ENCODE measurements around the gene FTH1. TPM values are rescaled to one million over a fixed set of nuclear protein-coding genes. Genes with fewer than 3 reads are reported as not detected.

Gene FTH1
- total RNA-seq, 1 donor from 2014 or later: 885 TPM

- Mint-ChIP-seq H3K27me3 (ENCODE audit: unreplicated experiment) (peaks cover 13% of the 10 kb centered on the region), H3K4me3 (ENCODE audit: unreplicated experiment) (no peak overlapping the region), H3K9me3 (ENCODE audit: unreplicated experiment) (peaks cover 7% of the 10 kb centered on the region), H3K36me3 (ENCODE audit: unreplicated experiment) (no peaks in the 10 kb centered on the region), H3K27ac (ENCODE audit: unreplicated experiment) (no peak overlapping the region), H3K4me1 (ENCODE audit: low read depth, unreplicated experiment) (no peaks in the 10 kb centered on the region)
- TF ChIP-seq, protein P1, sequence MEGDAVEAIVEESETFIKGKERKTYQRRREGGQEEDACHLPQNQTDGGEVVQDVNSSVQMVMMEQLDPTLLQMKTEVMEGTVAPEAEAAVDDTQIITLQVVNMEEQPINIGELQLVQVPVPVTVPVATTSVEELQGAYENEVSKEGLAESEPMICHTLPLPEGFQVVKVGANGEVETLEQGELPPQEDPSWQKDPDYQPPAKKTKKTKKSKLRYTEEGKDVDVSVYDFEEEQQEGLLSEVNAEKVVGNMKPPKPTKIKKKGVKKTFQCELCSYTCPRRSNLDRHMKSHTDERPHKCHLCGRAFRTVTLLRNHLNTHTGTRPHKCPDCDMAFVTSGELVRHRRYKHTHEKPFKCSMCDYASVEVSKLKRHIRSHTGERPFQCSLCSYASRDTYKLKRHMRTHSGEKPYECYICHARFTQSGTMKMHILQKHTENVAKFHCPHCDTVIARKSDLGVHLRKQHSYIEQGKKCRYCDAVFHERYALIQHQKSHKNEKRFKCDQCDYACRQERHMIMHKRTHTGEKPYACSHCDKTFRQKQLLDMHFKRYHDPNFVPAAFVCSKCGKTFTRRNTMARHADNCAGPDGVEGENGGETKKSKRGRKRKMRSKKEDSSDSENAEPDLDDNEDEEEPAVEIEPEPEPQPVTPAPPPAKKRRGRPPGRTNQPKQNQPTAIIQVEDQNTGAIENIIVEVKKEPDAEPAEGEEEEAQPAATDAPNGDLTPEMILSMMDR (IDR thresholded peaks at IDR 0.05; ENCODE audit: partially characterized antibody, unreplicated experiment): no peak
- peak; percentile 13 for DNase-seq
Observed at GRCh38 chr11:61919705-61920631, 47.5 kb downstream of the FTH1 start.

DNA sequence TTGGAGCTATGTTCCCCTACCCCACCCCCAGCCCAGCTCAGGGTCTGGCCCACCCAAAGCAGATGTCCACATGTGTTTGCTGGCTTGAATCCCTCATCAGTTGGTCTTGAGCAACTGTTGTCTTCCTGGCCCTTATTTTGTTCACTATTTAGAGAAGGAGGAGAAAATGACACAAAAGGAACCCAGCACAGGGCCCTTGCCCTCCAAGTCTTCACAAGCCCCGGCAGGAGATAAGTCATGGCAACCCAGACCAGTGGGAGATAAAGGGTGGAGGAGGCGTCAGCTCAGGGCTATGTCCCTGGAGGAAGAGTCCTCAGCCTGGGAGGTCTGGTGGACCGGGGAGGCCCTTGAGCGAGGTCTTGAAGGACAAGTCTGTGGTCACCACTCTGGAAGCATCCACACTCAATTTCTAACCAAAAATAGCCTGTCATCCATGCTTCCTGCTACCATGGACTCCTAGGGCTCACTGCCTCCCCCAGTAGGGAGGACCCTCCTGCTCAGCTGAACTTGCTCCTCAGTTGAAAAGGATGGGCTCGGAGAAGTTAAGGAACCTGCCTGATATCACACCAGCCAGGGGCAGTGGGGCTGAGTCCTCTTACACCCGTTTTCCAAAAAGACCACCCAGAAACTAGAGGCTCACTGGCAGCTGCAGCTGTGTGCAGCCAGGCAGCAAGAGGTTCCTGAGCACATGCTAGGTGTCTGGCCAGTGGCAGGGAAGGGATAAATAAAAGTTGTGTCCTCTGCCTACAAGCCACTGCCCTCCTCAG, 48.3 kb downstream of the FTH1 start:
- TF ChIP-seq, protein P1 (IDR thresholded peaks at IDR 0.05; ENCODE audit: partially characterized antibody, unreplicated experiment): no peak
- Mint-ChIP-seq H3K4me3 (ENCODE audit: unreplicated experiment) (no peak overlapping the region), H3K4me1 (ENCODE audit: low read depth, unreplicated experiment) (no peaks in the 10 kb centered on the region), H3K27ac (ENCODE audit: unreplicated experiment) (no peak overlapping the region), H3K27me3 (ENCODE audit: unreplicated experiment) (peaks cover 13% of the 10 kb centered on the region), H3K9me3 (ENCODE audit: unreplicated experiment) (peaks cover 7% of the 10 kb centered on the region), H3K36me3 (ENCODE audit: unreplicated experiment) (no peaks in the 10 kb centered on the region)
- DNase-seq: no peak

DNA sequence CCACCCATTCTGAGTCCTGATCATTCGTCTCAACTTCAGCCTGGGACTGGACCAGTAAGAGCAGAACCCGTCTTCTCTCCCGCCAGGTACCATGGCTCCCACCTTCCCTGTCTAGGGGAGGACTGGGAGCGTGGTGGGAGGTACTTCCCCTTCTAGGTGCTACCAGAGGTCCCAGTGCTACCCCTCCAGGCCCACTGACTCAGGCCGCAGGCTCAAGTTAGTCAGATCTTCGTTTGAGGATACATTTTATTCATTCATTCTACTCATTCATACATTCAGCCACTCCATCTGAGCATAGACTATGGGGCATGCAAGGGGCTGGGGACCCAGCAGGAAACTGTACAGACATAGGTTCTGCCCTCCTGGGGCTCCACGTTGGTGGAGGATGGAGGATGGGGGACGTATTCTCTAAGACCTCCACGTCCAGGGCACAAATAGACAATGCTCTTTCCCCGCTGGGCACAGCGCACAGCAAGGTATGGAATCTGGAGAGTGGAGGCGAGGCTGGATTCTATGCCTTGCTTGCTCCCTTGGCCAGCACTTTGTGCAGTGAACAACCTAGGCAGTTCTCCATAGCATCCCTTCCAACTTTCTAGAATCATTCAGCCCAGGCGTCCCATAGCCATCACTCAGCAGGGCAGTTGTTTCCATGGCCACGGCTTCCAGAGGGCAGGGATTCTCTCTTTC, 49.0 kb downstream of the FTH1 start:
- H3K27ac Mint-ChIP-seq (ENCODE audit: unreplicated experiment): no peak overlapping the region
- H3K27me3 Mint-ChIP-seq (ENCODE audit: unreplicated experiment): peaks cover 13% of the 10 kb centered on the region
- H3K9me3 Mint-ChIP-seq (ENCODE audit: unreplicated experiment): peaks cover 7% of the 10 kb centered on the region
- no peaks in the 10 kb centered on the region for H3K36me3 Mint-ChIP-seq (ENCODE audit: unreplicated experiment)
- DNase-seq: no peak
- no peaks in the 10 kb centered on the region for H3K4me1 Mint-ChIP-seq (ENCODE audit: low read depth, unreplicated experiment)
- TF ChIP-seq, protein P1 (IDR thresholded peaks at IDR 0.05; ENCODE audit: partially characterized antibody, unreplicated experiment): no peak
- peak overlapping the region; percentile 87 for H3K4me3 Mint-ChIP-seq (ENCODE audit: unreplicated experiment)

DNA sequence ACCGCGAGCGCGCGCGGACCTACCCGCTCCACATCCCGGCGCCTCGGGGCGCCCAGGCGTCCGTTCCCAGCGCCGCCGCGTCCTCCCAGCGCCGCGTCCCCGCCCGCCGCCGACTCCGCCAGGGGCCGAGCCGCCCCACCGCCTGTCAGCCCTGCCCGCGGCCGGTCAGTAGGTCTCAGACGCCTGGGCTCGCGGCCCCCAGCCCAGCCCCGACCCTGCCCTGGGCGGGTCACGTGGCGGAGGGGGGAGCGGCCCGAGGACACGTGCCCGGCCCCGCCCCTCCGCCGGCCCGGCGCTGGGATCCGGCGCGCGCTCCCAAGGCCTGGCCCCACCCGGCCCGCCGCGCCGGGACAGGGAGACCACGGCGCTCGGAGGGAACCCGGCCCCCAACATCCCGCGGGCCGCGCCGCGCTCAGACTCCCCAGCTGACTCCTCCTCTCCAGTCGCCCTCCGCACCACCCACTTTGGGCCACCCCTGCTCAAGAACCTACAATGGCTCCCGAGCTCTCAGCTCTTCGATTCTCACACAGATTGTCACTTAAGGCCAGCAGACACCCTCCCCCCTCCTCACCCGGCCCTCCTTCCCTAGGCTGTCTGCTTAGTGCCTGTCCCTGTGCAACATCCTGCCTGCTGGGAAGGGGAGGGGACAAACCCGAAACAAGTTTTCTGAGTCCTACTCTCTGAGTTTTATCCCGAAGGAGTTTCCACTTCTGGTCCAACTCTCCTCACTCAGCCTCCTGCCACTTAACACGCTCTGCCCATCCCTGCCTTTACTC, 49.9 kb downstream of the FTH1 start, which contains the start of gene RAB3IL1:
Gene RAB3IL1, minus strand, starts transcription at position 233 of the 776 bp plus-strand sequence. Its CDS starts 199 bp downstream, at position 34.
- H3K4me3 Mint-ChIP-seq (ENCODE audit: unreplicated experiment): peak within 1 kb of the TSS; percentile 87
- no peaks in the 10 kb centered on the region for H3K4me1 Mint-ChIP-seq (ENCODE audit: low read depth, unreplicated experiment)
- TF ChIP-seq, protein P1 (IDR thresholded peaks at IDR 0.05; ENCODE audit: partially characterized antibody, unreplicated experiment): no peak
- peak; percentile 72 for DNase-seq
- peak within 1 kb of the TSS; percentile 17 for H3K27ac Mint-ChIP-seq (ENCODE audit: unreplicated experiment)
- peaks cover 17% of the 10 kb centered on the region for H3K27me3 Mint-ChIP-seq (ENCODE audit: unreplicated experiment)
- H3K36me3 Mint-ChIP-seq (ENCODE audit: unreplicated experiment): no peaks in the 10 kb centered on the region
- H3K9me3 Mint-ChIP-seq (ENCODE audit: unreplicated experiment): peaks cover 7% of the 10 kb centered on the region
